Tibial nerve (tissue), 4 donors: ENCODE measurements around the gene ARHGEF16. TPM values are rescaled to one million over a fixed set of nuclear protein-coding genes. Genes with fewer than 3 reads are reported as not detected.

Experiments used
- DNase-seq, 2 donors: peaks; one replicate each; pipeline ENCODE4 v3.0.0-alpha.2; 2019; ENCODE audit warnings: low spot score in 2 of 2
- H3K27ac ChIP-seq, 4 donors: fragments of 200-600 bp; sonication (generic) in 3 of 4; one replicate each; pipeline ENCODE4 v1.5.1; 2017 to 2019; ENCODE audit warnings: mild to moderate bottlenecking in 1 of 4
- H3K27me3 ChIP-seq, 2 donors: fragments of 200-600 bp; sonication (generic) in 1 of 2; one replicate each; pipeline versions ENCODE4 v1.5.1 to v1.6.0; 2017 to 2019
- H3K36me3 ChIP-seq, 3 donors: fragments of 200-600 bp; sonication (generic); one replicate each; pipeline ENCODE4 v1.5.1; 2018 to 2019
- H3K4me1 ChIP-seq, 4 donors: fragments of 200-600 bp; sonication (generic) in 3 of 4; one replicate each; pipeline ENCODE4 v1.5.1; 2017 to 2019
- H3K4me3 ChIP-seq, 4 donors: fragments of 200-600 bp; sonication (generic) in 3 of 4; one replicate each; pipeline ENCODE4 v1.5.1; 2017 to 2019; ENCODE audit warnings: mild to moderate bottlenecking in 1 of 4, moderate library complexity in 1 of 4
- H3K9me3 ChIP-seq, 4 donors: fragments of 200-600 bp; sonication (generic) in 3 of 4; one replicate each; pipeline ENCODE4 v1.5.1; 2017 to 2019
- EP300 ChIP-seq, 2 donors: sonication (generic); formaldehyde crosslinking; IDR thresholded peaks; one replicate each; pipeline ENCODE4 v1.6.1; 2017; ENCODE audit warnings: antibody characterized with exemption in 2 of 2, mild to moderate bottlenecking in 1 of 2
- POLR2A ChIP-seq, 2 donors: fragments of 450-650 bp; IDR thresholded peaks; one replicate each; pipeline ENCODE4 v1.6.1; 2017; ENCODE audit warnings: antibody characterized with exemption in 2 of 2, mild to moderate bottlenecking in 2 of 2, moderate library complexity in 2 of 2
- WGBS, 2 donors: methylation state at CpG; one replicate each; pipeline ENCODE4 v1.1.5; 2018; 5-methylcytosine and 5-hydroxymethylcytosine counted together
- total RNA-seq, 4 donors: library from RNA; depleted of rRNA; stranded (reverse); fragments of >200 nt; gene quantifications; one replicate each; pipeline ENCODE4 v1.1.0, GENCODE V29; 2016
- TF ChIP-seq, protein P1 (sequence below), 5 experiments: fragments of 200-600 bp in 3 of 5; fragments of 450-650 bp in 2 of 5; sonication (generic) in 3 of 5; IDR thresholded peaks; one replicate each; pipeline ENCODE4 v1.5.1; 2016 to 2019; ENCODE audit warnings: antibody characterized with exemption in 5 of 5, mild to moderate bottlenecking in 3 of 5, moderate library complexity in 2 of 5

The ARHGEF16 gene
- total RNA-seq, 4 donors from 2014 or later, result 10.0 to 19.2 (median 17.1) TPM

DNA sequence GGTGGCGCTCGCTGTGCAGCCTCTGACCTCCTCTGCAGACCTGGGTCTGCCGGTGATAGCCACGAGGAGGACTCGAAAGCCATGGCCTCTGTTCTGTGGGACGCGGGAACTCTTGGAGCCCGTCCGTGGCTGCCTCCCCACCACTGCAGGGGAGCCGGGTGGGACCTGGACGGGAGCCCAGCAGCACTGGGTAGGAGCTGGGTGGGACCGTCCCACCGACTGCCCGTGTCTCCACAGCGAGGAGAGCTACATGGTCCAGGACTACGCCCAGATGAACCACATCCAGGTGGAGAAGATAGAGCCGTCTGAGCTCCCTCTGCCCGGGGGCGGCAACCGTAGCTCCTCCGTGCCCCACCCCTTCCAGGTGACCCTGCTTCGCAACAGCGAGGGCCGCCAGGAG is 23.7 kb downstream of the ARHGEF16 start:
- no peak for TF ChIP-seq POLR2A (IDR thresholded peaks at IDR 0.05)
- TF ChIP-seq, protein P1, sequence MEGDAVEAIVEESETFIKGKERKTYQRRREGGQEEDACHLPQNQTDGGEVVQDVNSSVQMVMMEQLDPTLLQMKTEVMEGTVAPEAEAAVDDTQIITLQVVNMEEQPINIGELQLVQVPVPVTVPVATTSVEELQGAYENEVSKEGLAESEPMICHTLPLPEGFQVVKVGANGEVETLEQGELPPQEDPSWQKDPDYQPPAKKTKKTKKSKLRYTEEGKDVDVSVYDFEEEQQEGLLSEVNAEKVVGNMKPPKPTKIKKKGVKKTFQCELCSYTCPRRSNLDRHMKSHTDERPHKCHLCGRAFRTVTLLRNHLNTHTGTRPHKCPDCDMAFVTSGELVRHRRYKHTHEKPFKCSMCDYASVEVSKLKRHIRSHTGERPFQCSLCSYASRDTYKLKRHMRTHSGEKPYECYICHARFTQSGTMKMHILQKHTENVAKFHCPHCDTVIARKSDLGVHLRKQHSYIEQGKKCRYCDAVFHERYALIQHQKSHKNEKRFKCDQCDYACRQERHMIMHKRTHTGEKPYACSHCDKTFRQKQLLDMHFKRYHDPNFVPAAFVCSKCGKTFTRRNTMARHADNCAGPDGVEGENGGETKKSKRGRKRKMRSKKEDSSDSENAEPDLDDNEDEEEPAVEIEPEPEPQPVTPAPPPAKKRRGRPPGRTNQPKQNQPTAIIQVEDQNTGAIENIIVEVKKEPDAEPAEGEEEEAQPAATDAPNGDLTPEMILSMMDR (IDR thresholded peaks at IDR 0.05), result no peak
- no peak for TF ChIP-seq EP300 (IDR thresholded peaks at IDR 0.05)
- peaks cover 0 to 12% (median 3%) of the 10 kb centered on the region in 4 donors for H3K4me1 ChIP-seq
- no peaks in the 10 kb centered on the region for H3K27me3 ChIP-seq
- DNase-seq, result no peak
- H3K27ac ChIP-seq, result no peak overlapping the region
- no peak overlapping the region for H3K4me3 ChIP-seq
- 60 to 65% methylated on average over 2 to 5 of the region's 24 CpGs for WGBS, 2 donors
- peaks cover 0 to 30% (median 0%) of the 10 kb centered on the region in 3 donors for H3K36me3 ChIP-seq
- H3K9me3 ChIP-seq, result no peaks in the 10 kb centered on the region

GRCh38 chr1:3479511-3480368 is 25.3 kb downstream of the ARHGEF16 start:
- 77 to 87% methylated on average over 14 to 22 of the region's 30 CpGs for WGBS, 2 donors
- peak overlapping the region in 1 of 4 donors; percentile 71 for H3K27ac ChIP-seq
- H3K4me1 ChIP-seq, result peaks cover 0 to 7% (median 0%) of the 10 kb centered on the region in 4 donors
- no peak overlapping the region for H3K4me3 ChIP-seq
- H3K36me3 ChIP-seq, result peaks cover 0 to 30% (median 0%) of the 10 kb centered on the region in 3 donors
- no peak for TF ChIP-seq EP300 (IDR thresholded peaks at IDR 0.05)
- TF ChIP-seq POLR2A (IDR thresholded peaks at IDR 0.05), result no peak
- TF ChIP-seq, protein P1 (IDR thresholded peaks at IDR 0.05), result no peak
- DNase-seq, result no peak
- no peaks in the 10 kb centered on the region for H3K9me3 ChIP-seq
- no peaks in the 10 kb centered on the region for H3K27me3 ChIP-seq

DNA sequence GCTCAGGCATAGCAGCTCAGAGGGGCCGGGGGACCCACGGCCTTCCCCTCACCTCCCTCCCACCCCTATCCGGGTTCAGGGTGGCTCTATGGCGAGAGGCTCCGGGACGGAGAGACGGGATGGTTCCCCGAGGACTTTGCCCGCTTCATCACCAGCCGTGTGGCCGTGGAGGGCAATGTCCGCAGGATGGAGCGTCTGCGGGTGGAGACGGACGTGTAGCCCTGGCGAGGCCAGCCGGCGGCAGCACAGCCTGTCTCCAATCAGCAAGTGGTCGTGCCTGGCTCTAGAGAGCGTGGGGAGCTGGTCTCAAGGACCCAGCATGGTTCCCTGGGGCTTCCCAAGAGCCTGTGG is 25.9 kb downstream of the ARHGEF16 start:
- no peak for DNase-seq
- WGBS, 2 donors, result 74 to 76% methylated on average over 21 of the region's 21 CpGs
- peaks cover 0 to 7% (median 0%) of the 10 kb centered on the region in 4 donors for H3K4me1 ChIP-seq
- H3K4me3 ChIP-seq, result no peak overlapping the region
- H3K27ac ChIP-seq, result peak overlapping the region in 1 of 4 donors; percentile 71
- no peaks in the 10 kb centered on the region for H3K9me3 ChIP-seq
- TF ChIP-seq EP300 (IDR thresholded peaks at IDR 0.05), result no peak
- TF ChIP-seq, protein P1 (IDR thresholded peaks at IDR 0.05), result no peak
- TF ChIP-seq POLR2A (IDR thresholded peaks at IDR 0.05), result no peak
- peaks cover 0 to 30% (median 0%) of the 10 kb centered on the region in 3 donors for H3K36me3 ChIP-seq
- no peaks in the 10 kb centered on the region for H3K27me3 ChIP-seq

GRCh38 chr1:3481046-3481445 is 26.6 kb downstream of the ARHGEF16 start:
- Histone ChIP-seq H3K27me3 (no peaks in the 10 kb centered on the region), H3K9me3 (no peaks in the 10 kb centered on the region), H3K4me3 (no peak overlapping the region), H3K36me3 (peaks cover 0 to 30% (median 0%) of the 10 kb centered on the region in 3 donors), H3K4me1 (peaks cover 0 to 7% (median 0%) of the 10 kb centered on the region in 4 donors), H3K27ac (no peak overlapping the region)
- WGBS, 2 donors, result 61 to 67% methylated on average over 3 to 12 of the region's 15 CpGs
- DNase-seq, result no peak
- TF ChIP-seq POLR2A (IDR thresholded peaks at IDR 0.05) (no peak), EP300 (IDR thresholded peaks at IDR 0.05) (no peak)
- TF ChIP-seq, protein P1 (IDR thresholded peaks at IDR 0.05), result no peak

GRCh38 chr1:3481836-3482375 is 27.4 kb downstream of the ARHGEF16 start:
- Histone ChIP-seq H3K27me3 (no peaks in the 10 kb centered on the region), H3K9me3 (no peaks in the 10 kb centered on the region), H3K36me3 (peaks cover 0 to 30% (median 0%) of the 10 kb centered on the region in 3 donors), H3K4me3 (no peak overlapping the region), H3K27ac (peak overlapping the region in 1 of 4 donors; percentile 19), H3K4me1 (peaks cover 0 to 7% (median 0%) of the 10 kb centered on the region in 4 donors)
- 66 to 69% methylated on average over 13 of the region's 20 CpGs for WGBS, 2 donors
- no peak for TF ChIP-seq EP300 (IDR thresholded peaks at IDR 0.05)
- no peak for DNase-seq
